PC-9 (cell line): ENCODE data around the gene SLC22A12. TPM values are rescaled to one million over a fixed set of nuclear protein-coding genes. Genes with fewer than 3 reads are reported as not detected.
A peak's percentile ranks its signal among the peaks of the same experiment; 100 is the strongest.

Source experiments
- BruUV-seq: library from RNA; stranded (reverse); fragments of 400-500 nt; replicated peaks from 2 replicates; lab custom pipeline; 2021; lab: Mats Ljungman, UMichigan
- CTCF ChIA-PET: fragments of 300-600 bp; sonication (Branson Sonifier 250); formaldehyde crosslinking; loops from one replicate; lab custom pipeline; 2022; ENCODE audit warnings: antibody characterized with exemption; lab: Charles Lee
- POLR2A ChIA-PET: fragments of 300-600 bp; sonication (Branson Sonifier 250); formaldehyde crosslinking; loops from one replicate; lab custom pipeline; 2022; ENCODE audit warnings: antibody characterized with exemption; ENCODE audit not compliant: unreplicated experiment; lab: Charles Lee
- DNase-seq, 2 experiments: peaks; one replicate each; pipeline versions ENCODE4 v3.0.0 to v3.0.0-alpha.2; 2015 to 2022; ENCODE audit warnings: mixed read lengths in 1 of 2
- H2AFZ ChIP-seq: fragments of 200-600 bp; sonication (generic); 2 replicates; pipeline ENCODE4 v1.8.1; 2017; ENCODE audit warnings: antibody characterized with exemption
- H3F3A ChIP-seq: fragments of 200-600 bp; sonication (generic); 2 replicates; pipeline ENCODE4 v1.8.1; 2017; ENCODE audit warnings: antibody characterized with exemption, mild to moderate bottlenecking, low read depth; ENCODE audit not compliant: insufficient read depth
- H3K27ac ChIP-seq: fragments of 200-600 bp; sonication (generic); 2 replicates; pipeline ENCODE4 v1.6.1; 2016; ENCODE audit warnings: mixed run types
- H3K27me3 ChIP-seq: fragments of 200-600 bp; sonication (generic); 2 replicates; pipeline ENCODE4 v1.6.1; 2016; ENCODE audit warnings: low read depth, mixed run types; ENCODE audit not compliant: insufficient read depth
- H3K36me3 ChIP-seq: fragments of 200-600 bp; sonication (generic); 2 replicates; pipeline ENCODE4 v1.6.1; 2016; ENCODE audit warnings: low read depth, mixed run types
- H3K4me1 ChIP-seq: fragments of 200-600 bp; sonication (generic); replicated peaks from 2 replicates; pipeline ENCODE4 v1.6.1; 2016; ENCODE audit warnings: mixed run types; ENCODE audit not compliant: insufficient read depth
- H3K4me2 ChIP-seq: fragments of 200-600 bp; sonication (generic); 2 replicates; pipeline ENCODE4 v1.6.1; 2017; ENCODE audit warnings: mixed run types
- H3K4me3 ChIP-seq: fragments of 200-600 bp; sonication (generic); 2 replicates; pipeline ENCODE4 v1.6.1; 2016; ENCODE audit warnings: mixed run types
- H3K79me2 ChIP-seq: fragments of 200-600 bp; sonication (generic); 2 replicates; pipeline ENCODE4 v1.6.1; 2017; ENCODE audit warnings: low read depth, mixed run types
- H3K9me2 ChIP-seq: fragments of 200-600 bp; sonication (generic); 2 replicates; pipeline ENCODE4 v1.8.1; 2017; ENCODE audit warnings: mild to moderate bottlenecking; ENCODE audit not compliant: insufficient read depth
- H3K9me3 ChIP-seq: fragments of 200-600 bp; sonication (generic); 2 replicates; pipeline ENCODE4 v1.8.1; 2016; ENCODE audit warnings: low read depth; ENCODE audit not compliant: insufficient read depth
- H4K20me1 ChIP-seq: fragments of 200-600 bp; sonication (generic); 2 replicates; pipeline ENCODE4 v1.8.1; 2017; ENCODE audit not compliant: insufficient read depth
- EZH2 ChIP-seq: fragments of 200-600 bp; sonication (generic); IDR thresholded peaks from 2 replicates; pipeline ENCODE4 v1.8.0; 2017; ENCODE audit warnings: antibody characterized with exemption, low read depth
- intact Hi-C: fragments of 100-400 bp; cut with micrococcal nuclease; formaldehyde crosslinking; loops from one replicate; pipeline ENCODE4 v1.10.0; 2022; ENCODE audit not compliant: unreplicated experiment
- total RNA-seq: library from RNA; stranded (reverse); gene quantifications from 2 replicates; pipeline ENCODE4 v1.2.3, GENCODE V29; 2021
- TF ChIP-seq, protein P1 (sequence below): fragments of 200-600 bp; sonication (generic); conservative IDR thresholded peaks from 2 replicates; pipeline ENCODE4 v1.6.1; 2017; ENCODE audit warnings: mixed run types, antibody characterized with exemption, mild to moderate bottlenecking, moderate library complexity

The SLC22A12 gene
- total RNA-seq, 1 experiment from 2014 or later = not detected

DNA sequence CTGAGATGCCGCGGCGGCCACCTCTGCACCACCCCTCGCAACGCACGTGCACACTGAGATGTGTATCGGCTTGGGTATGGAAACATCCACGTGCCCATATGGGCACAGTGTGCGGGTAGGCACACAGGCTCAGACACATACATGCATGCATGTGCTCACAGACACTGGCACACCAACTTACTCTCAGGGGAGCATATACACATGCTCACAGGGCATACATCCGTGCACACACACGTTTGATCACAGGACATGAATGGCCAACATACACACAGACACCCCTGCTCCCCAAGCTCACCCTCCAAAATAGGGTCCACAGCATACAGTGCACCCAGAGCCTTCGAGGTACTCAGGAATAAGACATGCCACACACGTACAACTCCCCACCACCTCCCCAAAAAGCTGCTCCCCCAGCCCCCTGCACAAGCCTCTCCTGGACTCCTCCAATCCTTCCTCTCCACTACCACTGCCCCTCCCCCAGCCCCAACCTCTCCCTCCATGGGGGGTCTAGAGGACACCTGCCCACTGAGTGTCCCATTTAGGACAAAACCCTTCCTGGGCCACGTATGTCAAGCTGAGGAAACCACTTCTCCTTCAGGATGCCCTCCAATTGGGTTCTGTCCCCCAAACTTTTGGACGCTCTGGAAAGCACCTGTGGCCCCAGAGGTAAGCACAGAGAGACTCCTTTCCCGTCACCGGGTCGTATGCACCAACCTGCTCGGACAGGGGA, 53.1 kb downstream of the SLC22A12 start:
- ChIA-PET POLR2A (interaction anchor here (0.7 kb wide), 1 partner anchor 9 kb away, joined by 5 read pairs; no protein-coding TSS in a partner anchor), CTCF (no interaction called here)
- H3F3A ChIP-seq = no peaks in the 10 kb centered on the region
- H3K4me1 ChIP-seq = no peaks in the 10 kb centered on the region
- no peak overlapping the region for H2AFZ ChIP-seq
- TF ChIP-seq, protein P1, sequence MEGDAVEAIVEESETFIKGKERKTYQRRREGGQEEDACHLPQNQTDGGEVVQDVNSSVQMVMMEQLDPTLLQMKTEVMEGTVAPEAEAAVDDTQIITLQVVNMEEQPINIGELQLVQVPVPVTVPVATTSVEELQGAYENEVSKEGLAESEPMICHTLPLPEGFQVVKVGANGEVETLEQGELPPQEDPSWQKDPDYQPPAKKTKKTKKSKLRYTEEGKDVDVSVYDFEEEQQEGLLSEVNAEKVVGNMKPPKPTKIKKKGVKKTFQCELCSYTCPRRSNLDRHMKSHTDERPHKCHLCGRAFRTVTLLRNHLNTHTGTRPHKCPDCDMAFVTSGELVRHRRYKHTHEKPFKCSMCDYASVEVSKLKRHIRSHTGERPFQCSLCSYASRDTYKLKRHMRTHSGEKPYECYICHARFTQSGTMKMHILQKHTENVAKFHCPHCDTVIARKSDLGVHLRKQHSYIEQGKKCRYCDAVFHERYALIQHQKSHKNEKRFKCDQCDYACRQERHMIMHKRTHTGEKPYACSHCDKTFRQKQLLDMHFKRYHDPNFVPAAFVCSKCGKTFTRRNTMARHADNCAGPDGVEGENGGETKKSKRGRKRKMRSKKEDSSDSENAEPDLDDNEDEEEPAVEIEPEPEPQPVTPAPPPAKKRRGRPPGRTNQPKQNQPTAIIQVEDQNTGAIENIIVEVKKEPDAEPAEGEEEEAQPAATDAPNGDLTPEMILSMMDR = no peak
- no peak for TF ChIP-seq EZH2
- BruUV-seq = no TSS peak
- no peaks in the 10 kb centered on the region for H3K9me3 ChIP-seq
- DNase-seq = no peak
- H3K79me2 ChIP-seq = no peaks in the 10 kb centered on the region
- H3K36me3 ChIP-seq = no peaks in the 10 kb centered on the region
- peaks cover 56% of the 10 kb centered on the region for H3K27me3 ChIP-seq
- H3K4me2 ChIP-seq = no peak overlapping the region
- intact Hi-C loops = no loop called here
- H3K4me3 ChIP-seq = no peak overlapping the region
- no peaks in the 10 kb centered on the region for H4K20me1 ChIP-seq
- H3K9me2 ChIP-seq = no peaks in the 10 kb centered on the region
- no peak overlapping the region for H3K27ac ChIP-seq

- ChIA-PET POLR2A (interaction anchor here (0.7 kb wide), 2 partner anchors 9 to 22 kb away, joined by 3 to 5 read pairs; no protein-coding TSS in a partner anchor), CTCF (no interaction called here)
- H3K4me1 ChIP-seq = no peaks in the 10 kb centered on the region
- H3F3A ChIP-seq = no peaks in the 10 kb centered on the region
- no peak for DNase-seq
- H3K27ac ChIP-seq = no peak overlapping the region
- no peak overlapping the region for H3K4me3 ChIP-seq
- no peaks in the 10 kb centered on the region for H4K20me1 ChIP-seq
- intact Hi-C loops = no loop called here
- no TSS peak for BruUV-seq
- TF ChIP-seq, protein P1 = peak; percentile 30; the same call in 1 of the 2 replicates
- TF ChIP-seq EZH2 = no peak
- H3K79me2 ChIP-seq = no peaks in the 10 kb centered on the region
- H2AFZ ChIP-seq = no peak overlapping the region
- no peak overlapping the region for H3K4me2 ChIP-seq
- peaks cover 50% of the 10 kb centered on the region for H3K27me3 ChIP-seq
- H3K36me3 ChIP-seq = no peaks in the 10 kb centered on the region
- no peaks in the 10 kb centered on the region for H3K9me2 ChIP-seq
- H3K9me3 ChIP-seq = no peaks in the 10 kb centered on the region
Observed at GRCh38 chr11:64644647-64645275, 53.7 kb downstream of the SLC22A12 start.

DNA sequence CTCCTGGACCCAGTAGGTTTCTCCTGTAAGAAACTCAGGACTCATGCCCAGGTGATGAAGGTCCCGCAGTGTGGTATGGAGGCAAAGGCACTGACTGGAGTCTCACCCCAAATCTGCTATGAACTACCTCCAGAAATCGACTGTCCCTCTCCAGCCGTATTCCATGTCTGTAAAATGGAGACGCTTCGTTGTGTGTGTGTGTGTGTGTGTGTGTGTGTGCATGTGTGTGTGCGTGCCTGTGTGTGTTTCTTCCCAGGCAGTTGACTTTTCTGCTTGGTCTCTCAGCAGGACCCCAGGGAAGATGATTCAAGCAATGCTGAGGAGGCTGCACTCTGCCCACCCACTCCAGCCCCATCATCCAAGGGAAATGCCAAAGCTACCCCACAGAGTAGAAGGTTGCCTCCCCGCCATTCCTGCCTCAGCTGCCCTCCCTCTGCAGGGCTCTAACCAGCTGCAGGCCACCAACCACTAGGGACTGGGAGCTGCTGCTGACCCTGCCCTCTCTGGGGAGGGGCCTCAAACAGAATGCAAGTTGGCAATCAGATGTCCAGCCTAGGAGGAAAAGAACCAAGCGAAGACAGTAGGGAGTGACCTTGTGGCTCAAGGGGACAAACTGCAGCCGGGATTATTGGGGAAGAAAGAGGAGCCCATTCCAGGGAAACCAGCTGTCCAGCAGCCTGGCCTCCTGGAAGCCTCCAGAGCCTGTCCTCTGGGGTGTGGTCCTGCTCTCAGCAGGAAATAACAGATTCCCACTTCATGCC, 56.2 kb downstream of the SLC22A12 start:
- no TSS peak for BruUV-seq
- Histone ChIP-seq H3K27me3 (peaks cover 26% of the 10 kb centered on the region), H3K9me3 (no peaks in the 10 kb centered on the region), H3K4me1 (no peaks in the 10 kb centered on the region), H3K27ac (no peak overlapping the region), H3K4me3 (no peak overlapping the region), H3K4me2 (no peak overlapping the region), H3K79me2 (no peaks in the 10 kb centered on the region), H4K20me1 (no peaks in the 10 kb centered on the region), H3K36me3 (no peaks in the 10 kb centered on the region), H3K9me2 (no peaks in the 10 kb centered on the region), H3F3A (peaks cover under 1% of the 10 kb centered on the region; the same call in 1 of the 2 replicates), H2AFZ (no peak overlapping the region)
- intact Hi-C loops = no loop called here
- ChIA-PET POLR2A (no interaction called here), CTCF (interaction anchor here (0.6 to 0.7 kb wide), 2 partner anchors 42 to 81 kb away, joined by 3 read pairs; no protein-coding TSS in a partner anchor)
- no peak for DNase-seq
- TF ChIP-seq EZH2 = no peak
- TF ChIP-seq, protein P1 = no peak
